ENCODE data around the gene SPART. TPM values are rescaled to one million over a fixed set of nuclear protein-coding genes. Genes with fewer than 3 reads are reported as not detected.
"Not testable (repeated sequence)": the region's sequence is repeated elsewhere in the genome, so short reads cannot be mapped to it uniquely, and the experiment has no call there.

The SPART gene
- total RNA-seq, 1 donor from 2014 or later = 88.5 TPM

- peaks cover 58% of the 10 kb centered on the region for H3K36me3 Mint-ChIP-seq
- no peaks in the 10 kb centered on the region for H3K4me1 Mint-ChIP-seq
- H3K4me3 Mint-ChIP-seq = no peak overlapping the region
- H3K27ac Mint-ChIP-seq = no peak overlapping the region
- DNase-seq (ENCODE audit: low spot score in 2 of 2, unreplicated experiment in 2 of 2) = no peak
- peaks cover 18% of the 10 kb centered on the region for H3K9me3 Mint-ChIP-seq
- no peak for TF ChIP-seq CTCF (IDR thresholded peaks at IDR 0.05; ENCODE audit: unreplicated experiment)
- H3K27me3 Mint-ChIP-seq (ENCODE audit: low read depth) = no peaks in the 10 kb centered on the region
Observed at GRCh38 chr13:36313047-36313969, 32.9 kb downstream of the SPART start.

- Mint-ChIP-seq H3K27me3 (ENCODE audit: low read depth) (no peaks in the 10 kb centered on the region), H3K4me3 (no peak overlapping the region), H3K27ac (no peak overlapping the region), H3K4me1 (no peaks in the 10 kb centered on the region), H3K9me3 (peaks cover 18% of the 10 kb centered on the region), H3K36me3 (peaks cover 39% of the 10 kb centered on the region)
- TF ChIP-seq CTCF (IDR thresholded peaks at IDR 0.05; ENCODE audit: unreplicated experiment) = no peak
- no peak for DNase-seq (ENCODE audit: low spot score in 2 of 2, unreplicated experiment in 2 of 2)
Observed at GRCh38 chr13:36310417-36311108, 35.6 kb downstream of the SPART start.

GRCh38 chr13:36302289-36302688 is 43.9 kb downstream of the SPART start:
- Mint-ChIP-seq H3K27ac (no peak overlapping the region), H3K36me3 (peaks cover 14% of the 10 kb centered on the region), H3K9me3 (no peaks in the 10 kb centered on the region), H3K27me3 (ENCODE audit: low read depth) (no peaks in the 10 kb centered on the region), H3K4me3 (no peak overlapping the region), H3K4me1 (peaks cover 16% of the 10 kb centered on the region)
- DNase-seq (ENCODE audit: low spot score in 2 of 2, unreplicated experiment in 2 of 2) = no peak
- no peak for TF ChIP-seq CTCF (IDR thresholded peaks at IDR 0.05; ENCODE audit: unreplicated experiment)

GRCh38 chr13:36299469-36299868 is 46.7 kb downstream of the SPART start:
- not testable (repeated sequence) for H3K9me3 Mint-ChIP-seq; H3K36me3 Mint-ChIP-seq; DNase-seq (ENCODE audit: low spot score in 2 of 2, unreplicated experiment in 2 of 2); H3K27me3 Mint-ChIP-seq (ENCODE audit: low read depth); H3K4me3 Mint-ChIP-seq
- Mint-ChIP-seq H3K4me1 (peaks cover 19% of the 10 kb centered on the region), H3K27ac (peak overlapping the region; percentile 63)

- H3K27ac Mint-ChIP-seq = peak overlapping the region; percentile 8
- no peak for TF ChIP-seq CTCF (IDR thresholded peaks at IDR 0.05; ENCODE audit: unreplicated experiment)
Observed at GRCh38 chr13:36298535-36299068, 47.6 kb downstream of the SPART start.

More at GRCh38 chr13:36298535-36299068, 47.6 kb downstream of the SPART start:
- H3K36me3 Mint-ChIP-seq = peaks cover 7% of the 10 kb centered on the region
- no peaks in the 10 kb centered on the region for H3K27me3 Mint-ChIP-seq (ENCODE audit: low read depth)
- H3K4me1 Mint-ChIP-seq = peaks cover 19% of the 10 kb centered on the region
- H3K9me3 Mint-ChIP-seq = peaks cover 3% of the 10 kb centered on the region
- peak overlapping the region; percentile 81 for H3K4me3 Mint-ChIP-seq
- no peak for DNase-seq (ENCODE audit: low spot score in 2 of 2, unreplicated experiment in 2 of 2)
